VCaP (cell line): ENCODE measurements around the gene ADGRD1.
"Not testable (repeated sequence)": the region's sequence is repeated elsewhere in the genome, so short reads cannot be mapped to it uniquely, and the experiment has no call there.

ENCODE experiments used
- H3K27ac ChIP-seq: fragments of 450-650 bp; 2 replicates; pipeline ENCODE4 v1.5.1; 2017
- CTCF ChIP-seq: fragments of 450-650 bp; conservative IDR thresholded peaks from 2 replicates; pipeline ENCODE4 v1.5.1; 2017; ENCODE audit warnings: mild to moderate bottlenecking, moderate library complexity

The ADGRD1 gene

GRCh38 chr12:130953771-130954543 lies at the start of gene ADGRD1:
ADGRD1 (plus strand) TSS chr12:130953907; CDS start chr12:130954466, 559 bp downstream.
- no peak within 1 kb of the TSS for H3K27ac ChIP-seq
- no peak for TF ChIP-seq CTCF

- no peak for TF ChIP-seq CTCF
- no peak overlapping the region for H3K27ac ChIP-seq
Measured at GRCh38 chr12:130904064-130904463, 49.6 kb upstream of the ADGRD1 start.

GRCh38 chr12:130904936-130905455 lies 48.7 kb upstream of the ADGRD1 start:
- not testable (repeated sequence) for H3K27ac ChIP-seq

GRCh38 chr12:130909111-130909510 lies 44.6 kb upstream of the ADGRD1 start:
- H3K27ac ChIP-seq: no peak overlapping the region
- no peak for TF ChIP-seq CTCF

GRCh38 chr12:130911193-130911592 lies 42.5 kb upstream of the ADGRD1 start:
- no peak for TF ChIP-seq CTCF

GRCh38 chr12:130911933-130912332 lies 41.8 kb upstream of the ADGRD1 start:
- H3K27ac ChIP-seq: no peak overlapping the region
- no peak for TF ChIP-seq CTCF

More at GRCh38 chr12:130911193-130911592, 42.5 kb upstream of the ADGRD1 start:
- H3K27ac ChIP-seq: no peak overlapping the region

GRCh38 chr12:130916241-130916911 lies 37.3 kb upstream of the ADGRD1 start:
- no peak overlapping the region for H3K27ac ChIP-seq
- peak; percentile 100 for TF ChIP-seq CTCF
